Parathyroid adenoma (tissue), 2 donors: ENCODE measurements around the gene RNF5.

ENCODE experiments used
- H2AFZ ChIP-seq: fragments of 300-600 bp; sonication (generic); one replicate; pipeline ENCODE4 v1.7.0; 2017; ENCODE audit warnings: antibody characterized with exemption, mild to moderate bottlenecking
- H3K27ac ChIP-seq: fragments of 300-600 bp; sonication (generic); one replicate; pipeline ENCODE4 v1.7.0; 2017
- H3K27me3 ChIP-seq: fragments of 300-600 bp; sonication (generic); one replicate; pipeline ENCODE4 v1.7.0; 2017; ENCODE audit warnings: low read length; ENCODE audit not compliant: control insufficient read depth, insufficient read depth
- H3K36me3 ChIP-seq: fragments of 300-600 bp; sonication (generic); one replicate; pipeline ENCODE4 v1.7.0; 2017; ENCODE audit warnings: low read length; ENCODE audit not compliant: control insufficient read depth, insufficient read depth
- H3K4me1 ChIP-seq: fragments of 300-600 bp; sonication (generic); one replicate; pipeline ENCODE4 v1.7.0; 2017; ENCODE audit warnings: control low read depth
- H3K4me2 ChIP-seq: fragments of 300-600 bp; sonication (generic); one replicate; pipeline ENCODE4 v1.7.0; 2017; ENCODE audit warnings: low read length
- H3K4me3 ChIP-seq: fragments of 300-600 bp; sonication (generic); one replicate; pipeline ENCODE4 v1.7.0; 2017; ENCODE audit warnings: low read depth, low read length
- H3K79me2 ChIP-seq: fragments of 300-600 bp; sonication (generic); one replicate; pipeline ENCODE4 v1.7.0; 2017; ENCODE audit warnings: control low read depth
- H3K9ac ChIP-seq: fragments of 300-600 bp; sonication (generic); one replicate; pipeline ENCODE4 v1.7.0; 2017; ENCODE audit warnings: mild to moderate bottlenecking
- H3K9me3 ChIP-seq: fragments of 300-600 bp; sonication (generic); one replicate; pipeline ENCODE4 v1.7.0; 2017; ENCODE audit warnings: low read length; ENCODE audit not compliant: control insufficient read depth
- TF ChIP-seq, protein P1 (sequence below): fragments of 300-600 bp; sonication (generic); IDR thresholded peaks from one replicate; pipeline ENCODE4 v1.7.0; 2017; ENCODE audit warnings: antibody characterized with exemption, mild to moderate bottlenecking
- donor health status: primary hyperparathyroidism.

The RNF5 gene

DNA sequence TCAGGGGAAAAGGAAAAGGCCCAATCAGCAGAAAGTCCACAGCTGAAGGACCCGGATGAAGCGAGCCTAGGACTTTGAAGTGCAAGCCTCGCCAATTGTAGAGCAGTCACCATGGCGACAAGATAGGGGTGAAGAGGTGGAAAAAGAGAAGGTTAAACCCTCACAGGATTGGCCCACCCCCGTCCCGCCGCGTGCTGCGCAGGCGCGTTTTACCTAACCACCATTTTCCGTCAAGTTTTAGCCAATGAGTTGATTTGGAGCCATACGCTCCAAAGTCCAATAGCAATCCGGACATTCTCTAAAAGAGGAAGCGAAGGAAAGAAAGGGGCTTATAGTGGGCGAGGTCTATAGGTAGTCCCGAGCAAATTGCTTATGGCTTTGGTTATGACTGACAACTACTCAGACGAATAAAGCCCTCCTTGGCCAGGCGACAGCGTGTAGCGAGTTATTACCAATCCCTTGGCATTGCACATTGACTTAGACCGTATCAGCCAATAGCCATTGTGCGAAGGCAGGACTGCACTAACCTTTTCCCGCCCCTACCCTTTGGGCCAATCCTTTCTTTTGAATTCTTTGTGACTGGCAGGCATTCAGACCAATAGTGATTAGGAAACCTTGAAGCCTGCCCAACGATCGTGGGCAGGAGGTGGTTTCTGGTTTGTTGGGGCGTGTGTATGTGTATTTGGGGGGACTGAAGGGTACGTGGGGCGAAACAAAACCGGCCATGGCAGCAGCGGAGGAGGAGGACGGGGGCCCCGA is at the start of gene RNF5:
Gene RNF5 (plus strand): TSS at position 618 of the 759 bp plus-strand sequence. CDS start 107 bp downstream, at position 725.
- no peaks in the 10 kb centered on the region for H3K9me3 ChIP-seq
- TF ChIP-seq, protein P1, sequence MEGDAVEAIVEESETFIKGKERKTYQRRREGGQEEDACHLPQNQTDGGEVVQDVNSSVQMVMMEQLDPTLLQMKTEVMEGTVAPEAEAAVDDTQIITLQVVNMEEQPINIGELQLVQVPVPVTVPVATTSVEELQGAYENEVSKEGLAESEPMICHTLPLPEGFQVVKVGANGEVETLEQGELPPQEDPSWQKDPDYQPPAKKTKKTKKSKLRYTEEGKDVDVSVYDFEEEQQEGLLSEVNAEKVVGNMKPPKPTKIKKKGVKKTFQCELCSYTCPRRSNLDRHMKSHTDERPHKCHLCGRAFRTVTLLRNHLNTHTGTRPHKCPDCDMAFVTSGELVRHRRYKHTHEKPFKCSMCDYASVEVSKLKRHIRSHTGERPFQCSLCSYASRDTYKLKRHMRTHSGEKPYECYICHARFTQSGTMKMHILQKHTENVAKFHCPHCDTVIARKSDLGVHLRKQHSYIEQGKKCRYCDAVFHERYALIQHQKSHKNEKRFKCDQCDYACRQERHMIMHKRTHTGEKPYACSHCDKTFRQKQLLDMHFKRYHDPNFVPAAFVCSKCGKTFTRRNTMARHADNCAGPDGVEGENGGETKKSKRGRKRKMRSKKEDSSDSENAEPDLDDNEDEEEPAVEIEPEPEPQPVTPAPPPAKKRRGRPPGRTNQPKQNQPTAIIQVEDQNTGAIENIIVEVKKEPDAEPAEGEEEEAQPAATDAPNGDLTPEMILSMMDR: no peak
- H3K79me2 ChIP-seq: peaks cover 9% of the 10 kb centered on the region
- H3K27me3 ChIP-seq: no peaks in the 10 kb centered on the region
- peak within 1 kb of the TSS; percentile 89 for H3K4me3 ChIP-seq
- H2AFZ ChIP-seq: peak within 1 kb of the TSS; percentile 89
- H3K36me3 ChIP-seq: no peaks in the 10 kb centered on the region
- peak within 1 kb of the TSS; percentile 98 for H3K27ac ChIP-seq
- H3K4me2 ChIP-seq: peak within 1 kb of the TSS; percentile 91
- H3K9ac ChIP-seq: peak within 1 kb of the TSS; percentile 47
- H3K4me1 ChIP-seq: peaks cover 9% of the 10 kb centered on the region

DNA sequence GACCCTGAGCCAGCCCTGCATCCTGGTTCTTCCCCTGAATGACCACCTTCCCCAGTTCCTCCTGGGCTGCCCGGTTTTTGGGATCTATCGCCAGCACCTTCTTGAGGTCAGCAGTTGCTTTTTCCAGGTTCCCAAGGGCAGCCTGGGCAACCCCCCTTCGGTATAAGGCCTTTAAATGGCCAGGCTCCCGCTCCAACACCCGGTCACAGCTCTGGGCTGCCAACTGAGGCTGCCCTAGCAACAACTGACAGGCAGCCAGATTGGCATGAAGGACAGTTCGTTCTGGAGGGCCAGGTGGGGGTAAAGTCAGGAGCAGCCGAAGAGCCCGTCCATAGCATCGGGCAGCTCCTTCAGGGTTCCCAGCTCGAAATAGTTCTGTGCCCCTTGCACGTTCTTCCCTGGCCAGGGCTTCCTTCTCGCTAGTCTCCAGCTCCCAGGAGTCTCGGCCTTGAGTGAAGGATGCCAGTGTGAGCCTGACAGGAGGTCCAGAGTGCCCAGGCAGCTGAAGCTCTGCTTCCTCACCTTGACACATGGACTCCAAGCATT is 49.4 kb upstream of the RNF5 start:
- TF ChIP-seq, protein P1: no peak
- peak overlapping the region; percentile 93 for H3K27ac ChIP-seq
- peaks cover 18% of the 10 kb centered on the region for H3K4me1 ChIP-seq
- H3K4me3 ChIP-seq: peak overlapping the region; percentile 100
- peak overlapping the region; percentile 30 for H2AFZ ChIP-seq
- H3K27me3 ChIP-seq: no peaks in the 10 kb centered on the region
- H3K9ac ChIP-seq: no peak overlapping the region
- peaks cover 14% of the 10 kb centered on the region for H3K79me2 ChIP-seq
- no peaks in the 10 kb centered on the region for H3K36me3 ChIP-seq
- no peaks in the 10 kb centered on the region for H3K9me3 ChIP-seq
- peak overlapping the region; percentile 97 for H3K4me2 ChIP-seq

DNA sequence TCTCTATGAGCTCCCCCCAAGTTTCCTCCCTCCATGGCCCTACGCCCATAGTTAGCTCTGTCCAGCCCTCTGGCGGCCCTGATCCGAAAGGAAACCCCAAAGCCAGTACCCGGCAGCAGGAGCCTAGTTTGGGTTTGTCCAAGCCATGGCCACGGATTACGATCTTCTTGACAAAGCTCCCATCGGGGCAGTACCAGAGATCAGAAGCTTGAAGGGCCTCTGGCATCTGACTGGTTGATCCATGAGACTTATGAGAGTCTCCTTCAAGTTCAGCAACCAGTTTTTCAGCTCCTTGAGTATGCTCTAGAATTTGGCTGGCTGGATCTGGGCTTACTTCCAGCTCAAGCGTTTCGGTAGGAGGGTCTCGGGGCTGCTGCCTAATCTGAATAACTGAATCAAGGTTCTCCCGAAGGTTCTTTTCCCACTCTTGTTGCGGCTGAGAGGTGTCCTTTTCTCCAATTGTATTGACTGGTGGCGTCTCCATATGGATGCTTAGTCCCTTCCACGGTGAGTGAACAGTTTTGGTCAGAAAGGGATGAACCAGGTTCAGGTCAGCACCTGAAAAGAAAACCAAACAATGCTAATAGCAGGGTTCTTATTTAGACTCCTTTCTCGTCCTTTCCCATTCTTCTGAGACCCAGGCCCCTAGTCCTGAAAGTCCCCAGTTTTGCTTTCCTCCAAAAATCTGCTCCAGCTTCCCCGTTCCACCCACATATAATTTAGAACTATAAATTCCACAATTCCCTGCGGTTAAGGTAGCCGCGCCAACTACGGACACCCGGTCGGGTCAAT is 48.7 kb upstream of the RNF5 start:
- Histone ChIP-seq H3K36me3 (no peaks in the 10 kb centered on the region), H3K27me3 (no peaks in the 10 kb centered on the region), H3K27ac (peak overlapping the region; percentile 93), H3K9me3 (no peaks in the 10 kb centered on the region), H3K4me1 (peaks cover 18% of the 10 kb centered on the region), H3K4me2 (peak overlapping the region; percentile 97), H3K79me2 (peaks cover 14% of the 10 kb centered on the region), H3K9ac (peak overlapping the region; percentile 61), H2AFZ (peak overlapping the region; percentile 90), H3K4me3 (peak overlapping the region; percentile 100)
- TF ChIP-seq, protein P1: no peak

DNA sequence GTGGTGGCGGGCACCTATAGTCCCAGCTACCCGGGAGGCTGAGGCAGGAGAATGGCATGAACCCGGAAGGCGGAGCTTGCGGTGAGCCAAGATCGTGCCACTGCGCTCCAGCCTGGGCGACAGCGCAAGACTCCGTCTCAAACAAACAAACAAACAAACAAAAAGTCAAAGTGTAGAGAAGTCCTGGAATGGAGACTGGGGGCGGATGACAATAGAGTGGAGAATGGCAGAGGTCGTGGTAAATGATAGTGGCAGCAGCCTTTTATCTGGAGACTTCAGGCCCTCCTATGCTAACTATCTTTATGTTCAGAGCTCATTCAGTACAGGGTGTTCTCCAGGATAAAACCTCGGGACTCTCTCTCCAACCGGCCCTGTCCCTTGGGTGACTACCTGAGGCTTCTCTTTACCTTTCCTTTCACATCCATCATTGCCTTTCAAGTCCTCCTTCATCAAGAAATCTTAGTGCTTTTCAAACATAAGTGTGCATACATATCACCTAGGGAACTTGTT is 46.7 kb upstream of the RNF5 start:
- Histone ChIP-seq H3K27ac (no peak overlapping the region), H3K36me3 (no peaks in the 10 kb centered on the region), H3K4me3 (no peak overlapping the region), H3K79me2 (peaks cover 10% of the 10 kb centered on the region), H2AFZ (peak overlapping the region; percentile 2), H3K4me1 (peaks cover 18% of the 10 kb centered on the region), H3K4me2 (no peak overlapping the region), H3K27me3 (no peaks in the 10 kb centered on the region), H3K9ac (no peak overlapping the region), H3K9me3 (no peaks in the 10 kb centered on the region)
- TF ChIP-seq, protein P1: no peak
